DMS79 (cell line): ENCODE data around the gene ITM2B.
A peak's percentile ranks its signal among the peaks of the same experiment; 100 is the strongest.

Experiments
- DNase-seq: peaks from one replicate; lab custom pipeline; 2025; lab: John Stamatoyannopoulos, UW

The ITM2B gene

DNA sequence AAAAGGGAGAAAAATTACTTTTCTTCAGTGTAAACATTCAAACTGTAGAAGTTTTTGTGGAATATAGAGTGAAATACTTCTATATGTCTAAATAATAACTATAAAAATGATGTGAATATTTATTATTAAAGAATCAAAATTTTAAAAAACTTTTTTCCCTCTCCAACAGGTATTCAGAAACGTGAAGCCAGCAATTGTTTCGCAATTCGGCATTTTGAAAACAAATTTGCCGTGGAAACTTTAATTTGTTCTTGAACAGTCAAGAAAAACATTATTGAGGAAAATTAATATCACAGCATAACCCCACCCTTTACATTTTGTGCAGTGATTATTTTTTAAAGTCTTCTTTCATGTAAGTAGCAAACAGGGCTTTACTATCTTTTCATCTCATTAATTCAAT lies 28.0 kb downstream of the ITM2B start:
- no peak for DNase-seq

GRCh38 chr13:48263196-48263595 lies 30.2 kb downstream of the ITM2B start:
- DNase-seq = no peak

DNA sequence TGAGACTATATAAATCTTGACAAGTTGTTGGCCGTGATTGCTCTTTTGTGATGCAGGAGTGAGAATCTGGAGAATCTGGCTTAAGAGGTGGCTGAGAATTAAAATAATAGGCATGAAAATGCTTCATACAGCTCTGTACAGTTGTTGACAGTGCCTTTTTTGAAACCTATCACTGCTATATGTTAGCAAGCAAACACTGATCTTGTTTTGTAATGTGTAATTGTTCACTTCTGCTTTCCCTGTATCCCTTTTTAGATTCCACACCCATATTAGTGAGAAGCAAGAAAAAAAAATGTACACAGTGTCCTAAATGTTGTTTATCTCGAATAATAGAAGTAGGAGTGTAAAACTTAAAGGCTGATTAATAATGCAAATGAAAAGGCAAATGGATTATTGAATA lies 31.1 kb downstream of the ITM2B start:
- no peak for DNase-seq

- no peak for DNase-seq
Observed at GRCh38 chr13:48265217-48265815, 32.3 kb downstream of the ITM2B start.

GRCh38 chr13:48266150-48266549 lies 33.1 kb downstream of the ITM2B start:
- DNase-seq = no peak

DNA sequence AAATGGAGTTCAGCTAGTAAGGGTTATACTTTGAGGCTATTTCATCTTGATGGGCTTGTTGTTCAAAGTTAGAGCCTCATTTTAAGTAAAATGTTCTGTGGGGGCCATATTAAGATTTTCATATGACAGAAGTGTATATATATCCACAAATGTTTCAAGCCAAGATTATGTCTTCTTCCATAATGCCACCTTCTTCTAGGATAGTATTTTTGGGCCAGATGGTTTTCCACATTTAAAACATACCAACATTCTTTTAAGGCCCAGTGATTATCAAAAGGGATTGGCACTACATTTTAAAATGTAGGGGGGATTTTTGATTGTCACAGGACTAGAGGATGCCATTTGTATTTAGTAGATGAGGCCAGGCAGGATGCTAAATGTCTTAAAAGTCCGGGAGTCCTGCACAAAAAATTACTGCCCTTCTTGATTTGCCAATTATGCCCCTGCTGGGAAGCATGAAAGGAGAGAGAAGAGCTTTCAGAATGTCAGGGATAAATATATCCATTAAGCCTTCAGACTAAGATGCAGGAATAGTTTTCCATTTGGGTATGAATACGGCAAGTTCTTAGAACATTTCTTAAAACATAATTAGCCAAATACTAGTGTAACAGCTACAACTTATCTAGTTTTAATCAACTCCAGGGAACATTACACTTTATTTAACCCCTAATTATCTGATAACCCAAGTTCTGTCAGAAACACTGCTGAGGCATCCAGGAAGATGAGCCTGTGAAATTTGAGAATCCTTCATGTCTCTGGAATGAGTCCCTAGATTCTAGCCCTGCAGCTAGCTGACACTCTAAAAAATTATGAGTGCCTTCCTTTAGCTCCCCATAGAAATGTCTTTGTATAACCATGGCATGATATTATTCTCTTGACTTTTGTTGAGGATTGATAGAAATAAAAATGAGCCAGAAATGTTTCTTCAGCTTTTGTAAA lies 34.0 kb downstream of the ITM2B start:
- no peak for DNase-seq

DNA sequence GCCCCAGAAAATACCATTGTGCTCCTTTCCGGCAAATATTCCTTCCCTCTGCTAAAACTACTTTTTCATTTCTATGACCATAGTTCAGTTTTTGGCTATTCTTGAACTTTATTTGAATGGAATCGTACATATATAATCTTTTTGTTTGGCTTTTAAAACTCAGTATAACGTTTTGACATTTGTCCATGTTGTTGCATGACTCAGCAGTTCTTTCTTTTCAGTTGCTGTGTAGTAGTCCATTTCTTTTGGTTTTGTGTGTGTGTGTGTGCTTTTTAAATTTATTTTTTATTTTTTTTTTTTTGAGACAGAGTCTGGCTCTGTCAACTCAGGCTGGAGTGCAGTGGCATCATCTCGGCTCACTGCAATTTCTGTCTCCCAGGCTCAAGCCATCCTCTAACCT lies 35.0 kb downstream of the ITM2B start:
- DNase-seq = no peak

DNA sequence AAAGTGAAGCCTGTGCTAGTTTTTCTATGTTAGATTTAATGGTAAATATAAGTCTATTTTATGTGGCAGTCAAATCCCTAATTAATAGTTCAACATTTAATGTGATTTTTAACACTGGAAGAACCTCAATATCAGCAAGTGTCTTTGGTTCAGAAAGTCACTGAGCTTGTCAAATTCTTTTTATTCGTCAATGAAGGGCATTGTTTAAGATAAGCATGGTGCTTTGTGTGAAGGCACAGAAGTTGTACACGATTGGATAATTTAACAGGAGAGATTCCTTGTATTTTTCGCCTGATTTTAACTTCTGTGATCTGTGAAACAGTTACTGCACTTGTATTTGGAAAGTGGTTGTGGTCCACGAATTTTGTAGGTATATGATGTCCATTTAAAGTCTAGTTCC lies 40.3 kb downstream of the ITM2B start:
- DNase-seq = no peak

DNA sequence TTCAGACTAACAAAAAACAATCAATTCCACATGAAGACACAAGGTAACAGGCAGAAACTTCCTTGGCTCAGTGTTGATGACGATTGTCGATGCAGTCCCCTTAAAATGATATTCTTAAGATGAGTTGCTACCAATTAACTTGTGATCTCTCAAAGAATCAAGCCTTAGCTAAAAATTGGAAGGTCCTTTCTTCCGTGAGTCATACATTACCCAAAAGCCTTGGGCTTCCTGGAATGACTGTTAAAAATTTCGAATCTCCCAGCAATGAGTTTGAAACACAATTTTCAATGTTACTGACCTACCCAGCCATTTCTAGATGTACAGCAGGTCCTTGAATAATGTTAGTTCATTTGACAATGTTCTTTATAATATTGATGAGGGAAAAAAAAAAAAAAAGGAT lies 42.5 kb downstream of the ITM2B start:
- no peak for DNase-seq

- DNase-seq = no peak
Observed at GRCh38 chr13:48278806-48279205, 45.8 kb downstream of the ITM2B start.

- DNase-seq = no peak
Observed at GRCh38 chr13:48281556-48281955, 48.5 kb downstream of the ITM2B start.

- no peak for DNase-seq
Observed at GRCh38 chr13:48291730-48292129, 58.7 kb downstream of the ITM2B start.

- no peak for DNase-seq
Observed at GRCh38 chr13:48292650-48293049, 59.6 kb downstream of the ITM2B start.

- DNase-seq = no peak
Observed at GRCh38 chr13:48294653-48295052, 61.6 kb downstream of the ITM2B start.

DNA sequence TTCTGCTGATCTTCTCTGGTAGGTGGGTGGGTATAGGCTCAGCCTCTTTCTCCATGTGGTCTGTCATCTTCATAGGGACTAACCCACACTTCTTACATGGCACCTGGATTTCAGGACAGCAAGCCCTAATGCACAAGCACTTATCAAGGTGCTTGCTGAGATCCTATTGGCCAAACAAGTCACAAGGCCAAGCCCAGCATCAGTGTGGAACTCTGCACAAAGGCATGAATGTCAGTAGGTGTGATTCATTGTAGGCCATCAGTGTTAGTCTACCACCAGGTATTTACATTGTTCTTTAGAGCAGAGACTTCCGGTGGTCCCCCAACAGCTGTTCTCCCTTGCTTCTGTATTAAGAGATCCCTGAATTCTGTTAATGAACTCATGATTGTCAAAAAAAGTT lies 62.3 kb downstream of the ITM2B start:
- DNase-seq = no peak

DNA sequence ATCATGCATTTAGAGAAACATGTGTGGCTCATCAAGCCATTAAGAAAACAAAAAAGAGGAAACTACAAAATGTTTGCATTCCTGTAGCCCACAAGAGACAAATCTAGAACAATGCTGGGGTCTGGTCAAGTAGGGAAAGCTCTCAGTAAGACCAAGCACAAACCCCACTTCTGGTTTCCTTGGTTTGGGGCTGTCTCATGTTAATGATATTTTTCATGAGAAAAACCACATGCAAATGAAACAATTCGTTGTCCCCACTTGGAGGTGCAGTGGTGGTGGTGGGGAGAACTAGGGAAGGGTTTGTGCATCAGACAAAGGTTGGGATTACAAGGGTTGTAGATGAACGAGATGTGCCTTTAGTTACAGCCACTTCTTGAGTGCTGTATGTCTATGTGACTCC lies 63.5 kb downstream of the ITM2B start:
- no peak for DNase-seq

GRCh38 chr13:48297131-48297786 lies 64.3 kb downstream of the ITM2B start:
- no peak for DNase-seq

DNA sequence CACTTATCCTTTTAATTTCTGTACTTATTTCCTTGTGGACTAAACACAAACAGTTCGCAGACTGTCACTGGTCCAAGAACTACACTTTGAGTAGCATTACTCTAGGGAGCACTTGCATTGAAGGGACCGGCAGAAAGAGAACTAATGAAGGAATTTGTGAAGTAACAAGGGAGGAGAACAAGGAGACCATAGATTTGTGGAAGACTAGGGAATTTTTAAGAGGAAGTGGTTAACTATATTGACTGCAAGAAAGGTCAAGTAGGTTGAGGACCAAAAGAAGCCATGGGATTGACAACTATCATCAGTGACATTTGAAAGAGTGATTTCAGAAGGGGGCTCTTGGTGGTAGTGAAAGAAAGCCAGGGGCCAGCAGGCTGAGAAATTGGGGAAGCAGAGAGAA lies 66.6 kb downstream of the ITM2B start:
- no peak for DNase-seq

GRCh38 chr13:48302871-48303358 lies 69.9 kb downstream of the ITM2B start:
- peak; percentile 16 for DNase-seq

- peak; percentile 78 for DNase-seq
Observed at GRCh38 chr13:48303359-48304142, 70.5 kb downstream of the ITM2B start, which contains the start of gene RB1. Gene RB1, plus strand, starts transcription at chr13:48303751. Its CDS starts 162 bp downstream, at chr13:48303913.

DNA sequence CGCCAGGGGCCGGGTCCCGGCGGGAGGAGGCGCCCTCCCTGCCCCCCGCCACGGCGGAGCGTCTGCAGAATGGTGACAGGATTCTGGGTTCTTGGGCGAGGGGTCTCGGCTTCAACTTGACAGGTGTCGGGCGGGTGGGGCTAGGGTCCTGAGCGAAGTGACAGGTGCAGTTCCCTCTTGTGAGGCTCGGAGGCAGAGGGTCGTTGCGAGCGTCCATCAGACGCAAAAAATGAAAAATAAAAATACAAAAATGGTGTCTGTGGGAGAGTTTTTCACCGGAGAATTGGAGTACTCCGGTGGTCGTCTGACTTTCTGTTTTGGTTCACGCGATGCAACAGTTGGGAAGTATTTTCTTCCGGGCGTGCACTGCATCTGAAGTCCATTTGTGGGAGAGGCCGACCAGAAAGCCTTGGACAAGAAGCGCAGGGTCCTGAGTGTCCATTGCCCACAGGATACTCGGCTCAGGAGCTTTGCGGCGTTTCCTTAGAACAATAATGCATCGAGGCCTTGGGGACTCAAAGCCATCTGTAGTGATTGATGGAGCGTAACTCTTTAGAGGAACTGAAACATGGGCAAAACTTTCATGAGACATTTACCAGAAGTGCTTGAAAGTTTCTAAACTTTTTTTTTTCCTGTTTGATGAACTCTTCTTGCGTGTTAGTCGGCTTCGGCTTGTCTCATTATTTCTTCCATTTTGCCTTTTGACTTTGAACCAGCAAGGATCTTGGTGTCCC lies 71.3 kb downstream of the ITM2B start:
- DNase-seq = no peak
